Mucosa of descending colon (tissue), 3 donors: ENCODE measurements around the gene SLC13A2. TPM values are rescaled to one million over a fixed set of nuclear protein-coding genes. Genes with fewer than 3 reads are reported as not detected.

ENCODE experiments used
- ATAC-seq: fragments of 200-7000 bp; cut with Tn5 transposase; one replicate; pipeline ENCODE4 v1.9.1; 2020; ENCODE audit warnings: mild to moderate bottlenecking, moderate library complexity
- DNase-seq, 3 donors: peaks; one replicate each; pipeline ENCODE4 v3.0.0-alpha.2; 2020
- H3K36me3 ChIP-seq: fragments of 200-600 bp; one replicate; pipeline ENCODE4 v1.8.0; 2021; ENCODE audit warnings: low read depth, mild to moderate bottlenecking
- H3K4me1 ChIP-seq: fragments of 200-600 bp; one replicate; pipeline ENCODE4 v1.8.0; 2021; ENCODE audit warnings: low read depth, mild to moderate bottlenecking
- H3K4me3 ChIP-seq: fragments of 200-600 bp; one replicate; pipeline ENCODE4 v1.8.0; 2021; ENCODE audit warnings: mild to moderate bottlenecking
- H3K9me3 ChIP-seq: fragments of 200-600 bp; one replicate; pipeline ENCODE4 v1.8.0; 2021; ENCODE audit warnings: mild to moderate bottlenecking
- CTCF ChIP-seq: fragments of 200-600 bp; IDR thresholded peaks from one replicate; pipeline ENCODE4 v1.8.0; 2022; ENCODE audit warnings: antibody characterized with exemption, mild to moderate bottlenecking
- intact Hi-C, 2 donors: fragments of 100-400 bp; cut with DNase I in 1 of 2; cut with micrococcal nuclease in 1 of 2; formaldehyde crosslinking; loops; one replicate each; pipeline versions ENCODE4 v1.11.0 to v1.11.1; 2022; cut with DNase I, micrococcal nuclease
- total RNA-seq, 3 donors: library from RNA; stranded (reverse); fragmentation: NEBNext Ultra II Directional in 2 of 3; extraction: Animal tissue kit (Norgen Biotek cat#: 25700) in 2 of 3; gene quantifications; one replicate each; pipeline versions ENCODE4 v1.2.1 to v1.2.4, GENCODE V29; 2021 to 2023
- donor health status: DM: no; HTN: no; CAD: no; lungs with moderate emphysema.
- donor health status: DM: no; HTN: no; CAD: no.
- donor health status: DM: no; HTN: yes; CAD: no.

SLC13A2 gene
- total RNA-seq, 3 donors from 2014 or later: 14.9 to 87.0 (median 17.1) TPM

DNA sequence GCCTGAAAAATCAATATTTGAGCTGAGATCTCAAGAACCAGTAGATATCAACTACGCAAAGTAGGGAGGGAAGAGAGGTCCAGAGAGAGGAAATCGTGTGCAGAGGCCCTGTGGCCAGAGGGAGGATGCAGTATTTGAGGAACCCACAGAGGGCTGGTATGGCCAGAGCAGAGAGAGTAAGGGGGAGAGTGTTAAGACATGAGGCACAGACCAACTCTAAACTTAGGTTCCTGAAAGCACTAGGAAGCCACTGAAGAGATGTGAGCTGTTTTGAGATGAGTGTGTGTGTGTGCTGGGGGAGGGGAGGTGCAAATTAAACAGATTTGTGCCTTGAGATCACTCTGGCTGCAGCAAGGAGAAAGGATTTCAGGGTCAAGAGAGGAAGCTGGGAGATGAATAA is 10.9 kb downstream of the SLC13A2 start:
- no peaks in the 10 kb centered on the region for H3K36me3 ChIP-seq
- intact Hi-C loops: no loop called here
- H3K4me1 ChIP-seq: peaks cover 10% of the 10 kb centered on the region
- no peak for TF ChIP-seq CTCF
- H3K4me3 ChIP-seq: no peak overlapping the region
- no peak for ATAC-seq
- no peak for DNase-seq
- no peaks in the 10 kb centered on the region for H3K9me3 ChIP-seq

DNA sequence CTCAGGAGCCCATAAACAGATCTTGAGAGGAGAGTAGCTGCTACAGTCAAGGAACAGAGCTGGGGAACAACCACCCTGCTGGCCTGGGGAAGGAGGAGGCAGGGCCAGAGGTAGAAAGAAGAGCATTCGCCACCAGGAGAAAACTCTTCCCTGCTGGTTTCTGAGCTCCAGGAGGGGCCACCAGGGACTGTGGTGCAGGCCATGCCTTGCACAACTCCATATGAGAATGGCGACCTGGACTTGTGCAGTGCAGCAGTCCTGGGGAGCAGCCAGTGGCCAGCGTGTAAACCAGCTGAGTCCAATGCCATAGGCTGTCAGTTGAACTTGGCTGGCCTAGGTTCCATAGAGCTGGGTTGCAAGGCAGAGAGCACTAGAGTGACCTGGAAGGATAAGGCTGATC is 11.6 kb downstream of the SLC13A2 start:
- TF ChIP-seq CTCF: no peak
- no peak for DNase-seq
- no peak for ATAC-seq
- H3K4me1 ChIP-seq: peaks cover 10% of the 10 kb centered on the region
- no peaks in the 10 kb centered on the region for H3K36me3 ChIP-seq
- H3K9me3 ChIP-seq: no peaks in the 10 kb centered on the region
- intact Hi-C loops: no loop called here
- no peak overlapping the region for H3K4me3 ChIP-seq

- no peak for TF ChIP-seq CTCF
- ATAC-seq (peak; percentile 50), DNase-seq (peak in 1 of 3 donors; percentile 59)
- Histone ChIP-seq H3K9me3 (no peaks in the 10 kb centered on the region), H3K36me3 (no peaks in the 10 kb centered on the region), H3K4me1 (peaks cover 8% of the 10 kb centered on the region), H3K4me3 (no peak overlapping the region)
- intact Hi-C loops: no loop called here
Observed at GRCh38 chr17:28487881-28488532, 14.6 kb downstream of the SLC13A2 start.

DNA sequence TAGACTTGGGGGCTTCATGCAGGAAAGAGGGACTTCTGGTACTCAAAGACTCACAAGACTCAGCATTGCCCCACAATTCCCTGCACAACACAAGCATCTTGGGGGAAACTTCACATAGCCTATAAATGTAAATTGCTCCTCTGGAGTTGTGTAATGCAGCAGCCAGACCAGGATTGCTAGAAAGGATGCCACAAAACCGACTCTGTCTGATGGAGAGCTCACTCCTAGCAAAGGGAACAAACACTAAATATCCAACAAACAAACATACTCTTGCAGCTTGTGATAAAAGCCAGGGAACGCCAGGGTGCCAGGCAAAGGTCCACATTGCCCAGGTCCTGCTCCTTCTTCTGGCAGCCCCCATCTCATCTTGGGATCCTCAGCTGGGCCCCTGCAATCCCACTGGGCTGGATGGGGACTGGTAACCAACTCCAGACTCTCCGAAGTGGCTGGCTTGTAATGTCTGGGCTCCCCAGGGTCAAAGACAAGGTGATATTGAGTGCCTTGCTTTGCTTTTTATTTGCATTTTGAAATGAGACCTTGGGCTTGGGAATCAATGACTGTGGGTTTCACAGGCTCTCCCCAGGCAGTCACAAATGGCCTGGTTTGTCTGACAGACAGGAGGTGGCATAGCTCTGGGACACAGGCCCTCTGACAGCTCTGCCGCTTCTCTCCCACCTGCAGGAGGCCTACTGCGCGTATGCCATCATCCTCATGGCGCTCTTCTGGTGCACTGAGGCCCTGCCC is 15.3 kb downstream of the SLC13A2 start:
- no peaks in the 10 kb centered on the region for H3K9me3 ChIP-seq
- peaks cover 1% of the 10 kb centered on the region for H3K4me1 ChIP-seq
- intact Hi-C loops: no loop called here
- no peaks in the 10 kb centered on the region for H3K36me3 ChIP-seq
- ATAC-seq (peak; percentile 6), DNase-seq (no peak)
- no peak for TF ChIP-seq CTCF
- no peak overlapping the region for H3K4me3 ChIP-seq

GRCh38 chr17:28491286-28491685 is 17.8 kb downstream of the SLC13A2 start:
- intact Hi-C loops: no loop called here
- Histone ChIP-seq H3K36me3 (no peaks in the 10 kb centered on the region), H3K4me1 (no peaks in the 10 kb centered on the region), H3K9me3 (no peaks in the 10 kb centered on the region), H3K4me3 (no peak overlapping the region)
- TF ChIP-seq CTCF: no peak
- no peak for ATAC-seq
- peak in 1 of 3 donors; percentile 22 for DNase-seq
